Activated B cell treated with CpG ODN at 0.5 μM for 24 hours (primary cell): Measurements from ENCODE around the gene COPS4. TPM values are rescaled to one million over a fixed set of nuclear protein-coding genes. Genes with fewer than 3 reads are reported as not detected.

ENCODE experiments used
- ATAC-seq: fragments of 200-7000 bp; cut with Tn5 transposase; one replicate; pipeline ENCODE4 v1.10.0; 2021; ENCODE audit warnings: low read depth, mild to moderate bottlenecking, moderate library complexity
- CTCF ChIA-PET: fragments of 350-600 bp; sonication (Branson Sonifier 250); formaldehyde crosslinking; loops from one replicate; lab custom pipeline; 2021; ENCODE audit warnings: antibody characterized with exemption; lab: Charles Lee
- POLR2A ChIA-PET: fragments of 350-600 bp; sonication (Branson Sonifier 250); formaldehyde crosslinking; loops from one replicate; lab custom pipeline; 2021; ENCODE audit warnings: antibody characterized with exemption; lab: Charles Lee
- DNase-seq: peaks from one replicate; pipeline ENCODE4 v3.0.0; 2022
- H3K27ac Mint-ChIP-seq: one replicate; pipeline ENCODE4 v1.8.0; 2020; ENCODE audit warnings: mixed read lengths
- H3K27me3 Mint-ChIP-seq: one replicate; pipeline ENCODE4 v1.8.0; 2021; ENCODE audit warnings: mixed read lengths
- H3K36me3 Mint-ChIP-seq: one replicate; pipeline ENCODE4 v1.8.0; 2021; ENCODE audit warnings: low read depth, mixed read lengths
- H3K4me1 Mint-ChIP-seq: one replicate; pipeline ENCODE4 v1.8.0; 2021; ENCODE audit warnings: mixed read lengths
- H3K4me3 Mint-ChIP-seq: one replicate; pipeline ENCODE4 v1.8.0; 2020; ENCODE audit warnings: mild to moderate bottlenecking, mixed read lengths
- H3K9me3 Mint-ChIP-seq: one replicate; pipeline ENCODE4 v1.8.0; 2020; ENCODE audit warnings: mixed read lengths
- CTCF ChIP-seq: fragments of 200-600 bp; IDR thresholded peaks from one replicate; pipeline ENCODE4 v1.8.0; 2022; ENCODE audit warnings: antibody characterized with exemption, mild to moderate bottlenecking
- intact Hi-C: fragments of 100-400 bp; cut with micrococcal nuclease; formaldehyde crosslinking; loops from one replicate; pipeline ENCODE4 v1.15.1; 2024
- total RNA-seq: library from RNA; stranded (reverse); gene quantifications from 2 replicates; pipeline ENCODE4 v1.2.3, GENCODE V29; 2022

Gene COPS4
- total RNA-seq, 1 donor from 2014 or later = 36.7 TPM

- TF ChIP-seq CTCF = no peak
- ChIA-PET POLR2A (interaction anchor here (0.6 to 0.9 kb wide), 2 partner anchors 10 to 208 kb away, joined by 3 to 5 read pairs; no protein-coding TSS in a partner anchor), CTCF (no interaction called here)
- ATAC-seq (no peak), DNase-seq (no peak)
- Mint-ChIP-seq H3K9me3 (no peaks in the 10 kb centered on the region), H3K27ac (peak overlapping the region; percentile 84), H3K4me3 (no peak overlapping the region), H3K36me3 (peaks cover 74% of the 10 kb centered on the region), H3K27me3 (no peaks in the 10 kb centered on the region), H3K4me1 (peaks cover 68% of the 10 kb centered on the region)
- intact Hi-C loops = no loop called here
These were observed 70.0 kb downstream of the COPS4 start for GRCh38 chr4:83104991-83105390.

GRCh38 chr4:83107631-83108030 lies 72.6 kb downstream of the COPS4 start:
- ChIA-PET CTCF (interaction anchor here (1.2 kb wide), 1 partner anchor 177 kb away, joined by 3 read pairs; the partner anchor contains the start of gene COQ2), POLR2A (interaction anchor here (0.5 to 8.3 kb wide), 10 partner anchors 11 to 1538 kb away, joined by 3 to 127 read pairs (median 5); partner anchors contain the start of gene COQ2)
- H3K4me1 Mint-ChIP-seq = peaks cover 68% of the 10 kb centered on the region
- no peak for TF ChIP-seq CTCF
- H3K9me3 Mint-ChIP-seq = no peaks in the 10 kb centered on the region
- H3K4me3 Mint-ChIP-seq = peak overlapping the region; percentile 46
- peaks cover 58% of the 10 kb centered on the region for H3K36me3 Mint-ChIP-seq
- no peak for DNase-seq
- H3K27me3 Mint-ChIP-seq = no peaks in the 10 kb centered on the region
- no peak for ATAC-seq
- intact Hi-C loops = loop anchor here (2.0 kb wide), 1 partner anchor 13 kb away; no protein-coding TSS in a partner anchor
- peak overlapping the region; percentile 71 for H3K27ac Mint-ChIP-seq

- Mint-ChIP-seq H3K4me1 (peaks cover 72% of the 10 kb centered on the region), H3K4me3 (peak overlapping the region; percentile 94), H3K27me3 (no peaks in the 10 kb centered on the region), H3K36me3 (peaks cover 57% of the 10 kb centered on the region), H3K9me3 (no peaks in the 10 kb centered on the region), H3K27ac (peak overlapping the region; percentile 94)
- no peak for DNase-seq
- CTCF ChIA-PET = interaction anchor here (1.0 to 5.3 kb wide), 7 partner anchors 7 to 176 kb away, joined by 3 to 37 read pairs (median 4); partner anchors contain the start of gene COQ2
- POLR2A ChIA-PET = interaction anchor here (0.6 to 8.3 kb wide), 15 partner anchors 8 to 152 kb away, joined by 3 to 127 read pairs (median 7); no protein-coding TSS in a partner anchor
- intact Hi-C loops = loop anchor here (2.0 kb wide), 1 partner anchor 13 kb away; no protein-coding TSS in a partner anchor
- TF ChIP-seq CTCF = no peak
- ATAC-seq = no peak
These were observed 73.3 kb downstream of the COPS4 start for GRCh38 chr4:83108101-83108861.

GRCh38 chr4:83109480-83110222 lies 74.7 kb downstream of the COPS4 start:
- peaks cover 70% of the 10 kb centered on the region for H3K4me1 Mint-ChIP-seq
- no peak for TF ChIP-seq CTCF
- peak overlapping the region; percentile 99 for H3K27ac Mint-ChIP-seq
- H3K27me3 Mint-ChIP-seq = no peaks in the 10 kb centered on the region
- ATAC-seq (peak; percentile 49), DNase-seq (peak; percentile 71)
- intact Hi-C loops = loop anchor here (1.0 to 10.0 kb wide), 12 partner anchors 15 to 1615 kb away; partner anchors contain the start of genes COPS4 and THAP9
- ChIA-PET POLR2A (interaction anchor here (0.6 to 8.3 kb wide), 45 partner anchors 9 to 735 kb away, joined by 3 to 127 read pairs (median 5); partner anchors contain the start of genes COPS4, COQ2 and HNRNPD), CTCF (interaction anchor here (0.6 to 5.3 kb wide), 33 partner anchors 9 to 174 kb away, joined by 3 to 38 read pairs (median 5); partner anchors contain the start of gene COQ2)
- H3K36me3 Mint-ChIP-seq = peaks cover 50% of the 10 kb centered on the region
- no peaks in the 10 kb centered on the region for H3K9me3 Mint-ChIP-seq
- H3K4me3 Mint-ChIP-seq = peak overlapping the region; percentile 94
